ENCODE results near the gene ASB8.
"Not testable (repeated sequence)": the region's sequence is repeated elsewhere in the genome, so short reads cannot be mapped to it uniquely, and the experiment has no call there.

The ASB8 gene

DNA sequence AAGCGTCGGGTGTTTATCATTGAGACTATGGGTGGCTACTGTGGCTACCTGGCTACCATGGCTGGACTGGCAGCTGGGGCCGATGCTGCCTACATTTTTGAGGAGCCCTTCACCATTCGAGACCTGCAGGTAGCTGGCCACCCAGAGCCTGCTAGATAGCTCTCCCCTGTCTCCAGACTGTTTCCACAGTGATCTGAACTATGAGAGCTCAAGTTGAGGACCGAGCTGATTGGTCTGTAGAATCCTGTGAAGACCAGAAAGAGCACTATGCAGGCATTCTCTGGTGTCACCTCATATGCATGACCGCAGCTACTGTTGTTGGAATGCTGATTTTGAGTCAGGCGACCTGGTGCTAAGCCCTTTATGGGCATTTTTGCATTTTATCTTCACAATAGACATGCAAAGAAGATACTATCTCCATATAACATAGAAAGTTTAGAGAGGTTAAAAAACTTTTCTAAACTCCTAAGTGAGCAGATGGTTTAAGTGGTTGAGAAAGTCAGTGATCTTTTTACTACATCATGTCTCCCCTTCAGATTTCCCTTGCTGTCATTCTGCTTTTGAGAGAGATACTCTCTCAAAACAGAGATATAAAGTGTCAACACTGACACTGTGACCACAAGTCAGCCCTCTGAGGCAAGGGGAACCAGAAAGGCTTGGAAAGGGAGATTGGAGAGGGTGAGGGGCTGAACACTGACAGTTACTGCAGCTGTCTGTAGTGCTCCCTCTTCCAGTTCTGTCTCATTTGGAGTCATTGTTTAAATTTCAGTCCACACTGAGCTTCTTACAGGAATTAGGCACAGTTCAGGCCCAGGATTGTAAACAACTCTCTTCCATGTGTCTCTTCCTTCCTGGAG lies 14.3 kb downstream of the ASB8 start:
- DNase-seq (ENCODE audit: low read depth), result no peak

DNA sequence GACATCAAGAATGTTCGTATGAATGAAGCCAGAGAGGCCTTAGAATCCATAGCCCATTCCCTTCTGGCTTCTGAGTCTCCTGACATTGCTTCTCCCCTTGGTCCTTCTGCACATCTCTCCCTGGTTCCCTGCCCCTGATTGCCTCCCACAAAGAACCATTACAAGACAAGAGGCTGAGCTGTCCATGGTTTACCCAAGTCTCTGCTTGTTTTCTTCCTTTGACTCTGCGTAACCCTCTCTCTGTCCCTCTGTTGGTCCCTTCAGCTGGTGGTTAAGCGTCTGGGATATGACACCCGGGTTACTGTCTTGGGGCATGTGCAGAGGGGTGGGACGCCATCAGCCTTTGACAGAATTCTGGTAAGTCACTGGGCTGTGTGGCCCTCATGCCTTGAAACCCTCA lies 22.3 kb downstream of the ASB8 start:
- DNase-seq (ENCODE audit: low read depth), result no peak

DNA sequence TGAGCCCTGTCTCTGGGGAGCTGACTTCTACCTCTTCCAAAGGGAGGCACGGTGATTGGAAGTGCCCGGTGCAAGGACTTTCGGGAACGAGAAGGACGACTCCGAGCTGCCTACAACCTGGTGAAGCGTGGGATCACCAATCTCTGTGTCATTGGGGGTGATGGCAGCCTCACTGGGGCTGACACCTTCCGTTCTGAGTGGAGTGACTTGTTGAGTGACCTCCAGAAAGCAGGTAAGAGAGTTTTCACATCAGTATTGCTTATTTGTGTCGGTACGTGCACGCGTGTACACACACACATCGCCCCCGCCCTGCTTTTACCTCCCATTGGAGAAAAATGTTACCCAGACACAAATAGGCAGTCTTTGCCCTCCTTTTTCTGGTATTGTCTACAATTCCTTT lies 24.5 kb downstream of the ASB8 start:
- DNase-seq (ENCODE audit: low read depth), result no peak

DNA sequence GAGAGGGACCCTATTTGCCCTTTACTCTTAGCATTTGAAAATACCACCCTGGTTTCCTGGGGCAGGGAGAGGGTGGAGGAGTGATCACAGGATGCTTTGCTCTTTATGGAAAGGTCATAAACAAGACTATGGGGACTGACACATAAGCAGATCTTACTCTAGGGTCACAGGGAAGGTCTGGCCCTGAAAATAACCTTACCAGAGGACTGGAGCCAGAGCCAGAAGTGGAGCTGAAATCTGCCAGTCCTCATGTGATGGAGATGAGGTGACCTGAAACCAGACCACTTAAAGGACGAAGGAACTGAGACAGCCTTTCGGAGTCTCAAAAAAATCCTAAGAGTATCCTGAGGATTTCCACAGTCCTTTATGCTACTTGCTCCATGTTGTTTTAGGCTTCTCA lies 25.8 kb downstream of the ASB8 start:
- DNase-seq (ENCODE audit: low read depth), result no peak

DNA sequence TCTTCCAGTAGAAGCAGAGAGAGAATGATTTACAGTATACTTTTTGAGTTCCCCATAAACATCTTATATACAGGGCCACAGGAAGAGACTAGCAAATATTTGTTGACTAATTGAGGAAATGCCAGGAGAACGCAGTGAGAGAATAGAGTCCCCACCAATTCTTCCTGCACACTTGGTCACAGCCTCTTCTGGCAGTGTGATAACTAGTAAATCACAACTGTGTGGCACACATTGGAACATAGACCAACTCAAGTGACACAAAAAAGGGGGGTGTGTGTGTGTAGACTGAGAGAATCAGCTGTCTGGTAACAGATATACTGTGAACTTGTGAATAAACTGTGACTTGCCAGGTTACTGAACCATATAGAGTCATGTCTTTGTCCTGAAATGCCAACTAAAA lies 27.9 kb downstream of the ASB8 start:
- no peak for DNase-seq (ENCODE audit: low read depth)

DNA sequence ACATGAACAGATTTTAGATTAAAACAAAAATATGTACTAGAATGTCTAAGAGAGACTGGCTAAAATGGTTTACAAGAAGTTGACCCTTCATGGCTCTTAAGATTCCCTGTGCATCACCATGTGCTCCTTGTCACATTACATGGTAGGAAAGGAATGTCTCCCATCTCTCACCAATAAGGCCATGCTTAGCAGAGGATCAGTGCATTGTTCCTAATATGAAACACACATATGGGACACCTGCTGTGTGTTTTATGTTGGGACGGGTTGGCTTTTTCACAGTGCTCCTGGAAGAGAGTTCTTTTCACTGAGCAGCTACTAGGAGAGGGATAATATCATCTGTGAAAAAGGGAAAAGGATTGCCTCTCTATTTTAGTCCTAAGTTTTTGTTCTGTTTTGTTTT lies 28.5 kb downstream of the ASB8 start:
- no peak for DNase-seq (ENCODE audit: low read depth)

DNA sequence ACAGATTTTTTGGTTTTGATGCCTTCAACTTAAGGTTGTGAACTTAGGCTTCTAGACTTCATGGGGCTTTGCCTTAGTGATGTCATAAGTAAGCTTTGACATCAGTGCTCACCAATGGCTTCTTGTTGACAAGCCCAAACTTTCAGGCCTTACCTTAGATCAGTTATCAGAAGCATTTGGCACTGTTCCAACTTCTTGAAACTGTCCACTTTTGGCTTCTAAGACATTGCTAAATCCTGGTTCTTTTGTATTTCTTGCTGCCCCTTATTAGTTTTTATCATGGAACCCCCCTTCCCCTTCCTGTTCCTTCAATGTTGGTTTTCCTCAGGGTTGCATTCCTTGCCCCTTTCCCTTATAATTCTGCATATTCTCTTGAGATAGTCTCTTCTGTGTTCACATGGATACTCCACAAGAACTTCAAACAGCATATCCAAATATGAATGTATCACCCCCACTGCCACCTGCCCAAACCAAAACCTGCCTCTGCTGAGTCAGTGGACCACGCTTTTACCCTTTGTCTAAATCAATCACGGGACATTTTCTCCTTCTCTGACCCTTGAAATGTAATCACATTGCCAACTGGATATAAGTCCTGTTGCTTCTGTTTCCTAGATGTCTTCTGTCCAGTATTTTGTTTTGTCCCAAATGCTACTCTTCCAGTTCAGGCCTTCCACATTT lies 30.2 kb downstream of the ASB8 start:
- DNase-seq (ENCODE audit: low read depth), result no peak

DNA sequence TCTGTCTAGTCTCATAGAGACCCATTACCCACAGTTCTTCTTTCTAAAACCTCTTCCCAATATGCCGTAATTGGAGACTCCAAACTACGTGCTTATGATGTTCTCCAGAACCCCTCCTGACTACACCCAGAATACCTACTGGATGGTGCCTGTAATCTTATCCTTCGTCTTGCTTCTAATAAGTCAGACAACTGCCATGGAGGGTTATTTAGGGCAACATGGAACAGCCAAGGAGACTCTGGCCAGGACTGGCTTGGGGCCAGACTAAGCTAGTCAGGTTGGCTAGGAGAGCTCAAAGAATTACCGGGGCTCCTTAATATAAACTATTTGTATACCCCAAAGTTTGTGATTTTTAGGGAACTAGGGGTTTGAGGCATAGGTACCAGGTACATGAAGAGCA lies 31.3 kb downstream of the ASB8 start:
- DNase-seq (ENCODE audit: low read depth), result no peak

DNA sequence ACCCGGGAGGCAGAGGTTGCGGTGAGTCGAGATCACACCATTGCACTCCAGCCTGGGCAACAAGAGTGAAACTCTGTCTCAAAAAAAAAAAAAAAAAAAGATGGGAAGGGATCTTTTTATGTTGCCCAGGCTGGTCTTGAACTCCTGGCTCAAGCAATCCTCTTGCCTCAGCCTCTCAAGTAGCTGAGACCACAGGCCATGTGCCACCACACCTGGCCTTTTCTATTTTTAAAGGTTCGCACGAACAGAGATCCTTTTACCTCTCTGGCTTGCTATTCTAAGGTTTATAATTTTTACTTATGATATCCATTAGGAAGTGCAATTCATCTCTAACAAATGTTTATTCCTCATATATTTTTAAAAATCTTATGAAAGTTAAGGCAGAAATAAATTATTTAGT lies 31.8 kb downstream of the ASB8 start:
- DNase-seq (ENCODE audit: low read depth), result not testable (repeated sequence)

DNA sequence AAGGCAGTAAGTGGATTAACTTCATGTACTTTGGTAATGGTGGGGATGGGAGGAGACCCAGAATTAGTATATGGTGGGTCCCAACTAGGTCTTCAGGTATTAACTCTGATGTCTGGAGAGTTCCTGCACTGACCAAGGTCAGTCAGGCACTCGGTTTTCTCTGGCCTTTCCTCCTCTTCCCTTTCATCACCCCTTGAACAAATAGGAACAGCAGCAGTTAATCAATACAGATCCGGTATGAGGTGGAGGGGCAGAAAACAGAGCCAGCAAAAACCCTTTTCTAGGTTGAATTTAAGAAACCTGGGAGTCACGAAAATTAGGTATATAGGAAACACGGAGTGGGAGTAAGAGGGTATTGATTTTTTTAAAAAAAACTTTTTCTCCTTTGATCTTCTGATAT lies 34.1 kb downstream of the ASB8 start:
- no peak for DNase-seq (ENCODE audit: low read depth)

DNA sequence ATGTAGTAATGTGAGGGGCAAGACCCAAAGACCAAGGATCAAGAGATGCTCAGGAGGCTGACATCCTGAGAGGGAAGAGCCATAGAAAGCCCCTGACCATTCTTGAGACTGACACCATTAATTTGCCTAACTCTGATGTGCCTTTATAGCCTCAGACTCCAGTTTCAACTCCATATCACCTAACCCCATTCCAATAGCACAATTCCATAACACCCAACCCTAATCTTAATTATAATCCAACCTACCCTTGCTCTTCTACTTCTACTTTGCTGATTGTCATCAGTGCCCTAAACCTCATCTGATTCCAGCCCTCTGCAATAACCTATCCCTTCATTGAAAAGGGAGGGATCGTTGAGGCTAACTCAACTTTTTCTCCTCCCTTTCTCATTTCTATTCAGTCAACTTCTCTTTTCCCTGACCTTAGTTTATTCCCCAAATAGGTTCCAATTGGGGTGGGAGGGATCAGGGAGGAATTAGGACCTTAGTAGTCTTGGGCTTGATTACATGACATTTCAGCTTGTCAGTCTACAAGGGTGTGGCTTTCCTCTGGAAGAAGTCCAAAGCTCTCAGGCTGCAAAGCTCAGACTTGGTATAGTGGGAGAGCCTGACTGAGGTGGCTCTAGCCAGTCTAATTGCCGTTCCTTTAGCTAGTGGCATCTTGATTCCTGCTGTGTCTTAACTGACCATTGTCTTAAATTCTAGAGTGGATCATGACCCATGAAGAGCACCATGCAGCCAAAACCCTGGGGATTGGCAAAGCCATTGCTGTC lies 35.1 kb downstream of the ASB8 start:
- DNase-seq (ENCODE audit: low read depth), result no peak

DNA sequence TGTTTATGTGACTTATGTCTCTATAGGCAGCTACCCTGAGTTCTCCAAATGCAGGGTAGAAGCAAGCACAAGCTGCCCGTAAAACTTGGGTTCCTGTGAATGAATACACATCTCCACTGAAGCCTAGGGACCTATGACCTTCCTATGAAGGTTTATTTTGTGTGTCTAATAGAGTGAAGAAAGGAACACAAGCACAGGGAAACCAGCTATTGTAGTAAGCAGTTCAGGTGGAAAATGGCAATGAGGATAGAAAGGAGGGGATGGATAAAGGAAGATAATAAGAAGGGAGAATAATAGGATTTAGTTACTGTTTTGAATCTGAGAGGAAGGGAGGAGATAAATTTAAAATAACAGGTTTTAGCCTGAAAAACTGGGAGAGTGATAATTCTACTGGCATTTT lies 35.8 kb downstream of the ASB8 start:
- no peak for DNase-seq (ENCODE audit: low read depth)

DNA sequence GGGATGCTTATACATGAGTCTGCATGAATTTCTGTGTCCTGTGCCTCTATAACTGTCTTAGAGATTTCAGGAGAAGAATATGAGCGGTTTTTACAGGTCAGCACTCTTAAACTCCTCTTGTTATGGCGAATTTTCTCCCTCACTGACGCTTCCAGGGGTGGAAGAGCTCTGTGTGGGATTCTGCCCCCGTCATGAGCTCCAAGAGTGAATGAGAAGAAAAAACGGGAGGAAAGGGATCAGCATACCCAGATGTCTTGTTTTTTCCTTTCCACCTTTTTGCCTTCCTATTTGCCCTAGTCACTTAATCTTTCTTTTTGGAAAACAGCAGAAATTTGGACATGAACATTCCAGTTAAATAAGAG lies 37.5 kb downstream of the ASB8 start:
- no peak for DNase-seq (ENCODE audit: low read depth)

DNA sequence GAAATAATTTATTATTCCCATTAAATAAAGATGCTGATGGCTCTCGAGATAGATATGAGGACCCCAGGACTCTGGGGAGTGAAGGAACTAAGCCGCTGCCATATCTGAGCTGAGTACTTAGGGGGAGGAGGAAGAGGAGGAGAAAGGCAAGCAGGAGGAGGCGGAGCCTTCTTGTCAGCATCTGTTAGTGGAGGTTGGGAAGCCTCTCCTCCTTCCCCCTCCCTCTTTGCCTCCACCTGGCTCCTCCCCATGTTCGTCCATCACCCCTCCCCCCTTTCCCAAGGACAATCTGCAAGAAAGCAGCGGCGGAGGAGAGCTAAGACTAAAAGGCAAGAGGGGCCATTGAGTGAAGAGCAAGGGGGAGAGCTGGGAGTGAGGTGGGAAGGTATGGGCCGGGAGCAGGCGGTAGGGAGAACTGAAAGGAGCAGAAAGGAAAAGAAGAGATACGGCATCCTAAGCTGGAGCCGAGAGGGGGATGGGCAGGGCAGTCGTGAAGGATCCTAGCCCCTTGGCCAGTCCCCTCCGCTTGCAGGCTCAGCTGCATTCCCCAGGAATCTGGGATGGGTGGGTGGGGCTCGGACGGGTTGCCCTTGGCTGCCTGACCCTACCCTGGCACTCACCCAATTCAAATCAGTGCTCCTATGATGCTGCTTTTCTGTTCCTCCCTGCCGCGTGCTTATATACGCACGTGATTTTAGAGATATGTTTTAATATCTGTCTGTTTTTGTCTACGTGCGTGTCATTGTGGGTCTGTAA lies 38.1 kb downstream of the ASB8 start, which contains the start of gene PFKM:
TSS of gene PFKM (plus strand) at position 287 of the 756 bp plus-strand sequence. CDS start 3,411 bp downstream, outside the sequence.
- peak; percentile 32 for DNase-seq (ENCODE audit: low read depth)

DNA sequence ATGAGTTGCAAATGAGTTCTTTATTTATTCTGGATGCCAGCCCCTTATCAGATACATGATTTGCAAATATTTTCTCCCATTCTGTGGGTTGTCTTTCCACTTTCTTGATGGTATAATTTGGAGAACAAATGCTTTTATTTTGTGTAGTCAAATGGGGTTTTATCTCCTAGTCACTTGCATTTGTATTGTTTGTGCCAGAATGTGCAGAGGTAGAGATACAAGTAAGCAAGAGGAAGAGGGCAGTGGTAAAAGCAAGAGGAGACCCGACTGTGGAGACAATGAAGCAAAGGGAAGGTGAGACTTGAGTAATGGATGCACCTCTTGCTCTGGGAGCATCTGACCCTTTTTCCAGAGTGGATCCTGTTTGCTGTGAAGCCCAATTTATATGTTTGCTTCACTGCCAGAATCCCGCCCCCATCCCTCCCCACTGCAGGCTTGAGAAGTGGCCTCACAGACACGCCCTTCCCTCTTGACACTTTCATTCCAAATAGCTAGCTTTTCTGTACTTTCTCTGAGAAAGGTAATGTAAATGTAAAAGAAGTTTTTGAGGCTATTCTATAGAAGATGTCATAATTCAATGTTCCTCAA lies 38.9 kb downstream of the ASB8 start:
- no peak for DNase-seq (ENCODE audit: low read depth)

DNA sequence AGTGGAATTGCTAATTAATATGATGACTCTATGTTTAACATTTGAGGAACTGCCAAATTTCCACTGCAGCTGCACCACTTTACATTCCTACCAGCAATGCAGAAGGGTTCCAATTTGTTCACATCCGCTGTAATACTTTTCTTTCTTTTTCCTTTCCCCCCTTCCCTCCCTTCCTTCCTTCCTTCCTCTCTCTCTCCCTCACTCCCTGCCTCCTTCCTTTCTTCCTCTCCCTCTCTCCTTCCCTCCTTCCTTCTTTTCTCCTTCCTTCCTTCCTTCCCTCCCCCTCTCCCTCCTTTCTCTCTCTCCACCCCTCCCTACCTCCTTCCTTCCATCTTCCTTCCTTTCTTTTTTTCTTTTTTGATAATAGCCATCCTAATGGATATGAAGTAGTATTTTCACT lies 41.4 kb downstream of the ASB8 start:
- no peak for DNase-seq (ENCODE audit: low read depth)

DNA sequence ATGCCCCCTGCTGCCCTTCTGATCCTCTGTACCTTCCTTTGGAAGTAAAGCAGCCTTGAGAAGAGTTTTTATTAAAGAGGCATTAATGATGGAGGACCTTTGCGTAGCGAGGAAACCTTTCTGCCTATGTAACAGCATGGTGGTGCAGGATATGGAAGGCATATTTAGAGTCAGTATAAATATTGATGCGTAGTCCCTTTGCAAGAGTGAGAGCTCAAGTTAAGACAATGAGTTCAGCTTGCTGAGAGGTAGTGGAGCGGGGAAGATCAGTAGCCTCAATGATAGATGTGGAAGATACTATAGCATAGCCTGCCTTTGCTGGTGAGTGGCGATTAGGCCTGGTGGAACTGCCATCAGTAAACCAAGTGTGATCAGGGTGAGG lies 46.0 kb downstream of the ASB8 start:
- DNase-seq (ENCODE audit: low read depth), result not testable (repeated sequence)

DNA sequence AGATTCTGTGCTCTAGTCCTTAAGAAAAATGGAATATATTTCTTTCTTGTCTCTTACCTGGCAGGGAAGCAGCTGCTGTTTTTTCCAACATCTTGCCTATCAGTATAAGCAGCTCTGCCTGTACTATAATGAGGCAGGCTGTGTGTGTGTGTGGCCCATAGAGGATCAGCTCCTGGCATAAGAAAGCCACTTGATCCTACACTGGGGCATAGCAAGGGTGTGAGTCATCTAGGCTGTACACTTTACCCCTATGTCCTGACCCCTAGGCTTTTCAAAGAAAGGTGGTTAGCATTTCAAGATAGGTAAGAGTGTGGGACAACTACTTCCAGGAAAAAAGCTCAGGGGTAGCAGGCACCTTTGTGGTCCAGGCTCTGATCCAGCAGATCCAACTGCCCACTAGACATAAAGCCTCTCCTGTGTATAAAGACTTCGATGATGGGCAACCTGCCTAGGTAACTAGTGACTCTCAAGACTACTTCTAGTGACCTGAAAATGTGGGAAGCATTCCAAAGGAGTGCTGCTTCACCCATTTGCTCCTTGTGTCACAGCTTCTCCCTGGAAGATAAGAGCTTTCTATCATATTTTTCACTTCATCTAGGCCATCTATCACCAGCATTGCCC lies 46.5 kb downstream of the ASB8 start:
- DNase-seq (ENCODE audit: low read depth), result no peak

DNA sequence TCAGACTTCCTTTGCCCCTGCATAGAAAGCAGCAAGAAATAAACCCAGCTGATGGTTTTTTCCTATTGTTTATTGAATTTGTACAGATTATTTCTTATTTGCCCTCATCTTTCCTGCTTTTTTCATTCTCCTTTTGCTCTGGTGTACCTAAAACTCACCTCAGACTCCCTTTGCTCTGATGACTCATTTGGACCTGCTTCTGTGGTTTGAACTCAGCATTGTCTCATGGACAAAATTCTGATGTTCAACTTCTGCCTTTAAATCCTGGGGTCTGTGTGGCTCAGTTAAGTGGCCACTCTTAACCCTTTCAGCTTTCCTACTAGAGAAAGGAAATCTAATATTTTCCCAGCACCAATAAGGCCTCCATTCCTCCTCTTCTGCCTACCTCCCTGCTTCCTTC lies 47.9 kb downstream of the ASB8 start:
- no peak for DNase-seq (ENCODE audit: low read depth)

DNA sequence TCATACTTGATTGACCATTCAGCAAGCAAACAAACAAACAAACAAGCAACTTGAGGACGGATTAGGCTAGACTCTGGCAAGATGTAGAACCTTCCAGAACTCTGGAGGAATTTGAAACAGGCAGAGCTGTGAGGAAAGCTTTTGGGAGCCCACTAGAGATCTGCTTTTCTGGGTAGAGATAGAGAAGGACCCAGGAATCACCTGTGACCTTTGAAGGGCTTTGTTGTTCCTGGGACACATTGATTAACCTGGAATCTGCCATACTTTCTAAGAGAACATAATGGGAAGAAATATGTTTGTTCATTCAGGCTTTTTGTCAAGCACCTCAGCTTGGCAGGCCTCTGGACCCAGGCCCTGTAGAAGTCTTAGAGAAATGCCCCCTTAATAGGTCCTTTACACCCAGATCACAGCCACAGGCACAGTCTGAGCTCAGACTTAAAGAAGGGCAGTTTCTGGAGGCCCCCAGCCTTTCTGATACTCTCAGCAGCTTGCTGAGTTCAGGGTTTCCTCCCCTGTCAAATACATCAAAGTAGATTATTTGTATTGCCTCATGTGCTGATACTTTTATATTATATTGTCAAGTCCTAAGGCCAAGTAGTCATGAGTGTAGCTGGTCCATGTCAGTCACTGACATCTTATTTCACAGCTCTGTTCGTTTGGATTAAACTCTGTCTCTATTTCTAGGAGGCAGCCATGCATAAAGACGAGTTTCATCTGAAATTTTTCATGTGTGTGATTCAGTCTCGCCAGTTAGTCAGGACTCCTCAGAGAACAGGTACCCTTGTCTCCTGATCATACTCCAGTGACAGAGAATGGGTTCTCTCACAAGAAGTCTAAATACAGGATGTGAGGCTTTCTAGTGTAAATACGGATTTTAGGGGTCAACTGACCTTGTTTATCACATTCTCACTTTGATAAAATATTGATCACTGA lies 50.4 kb downstream of the ASB8 start:
- no peak for DNase-seq (ENCODE audit: low read depth)
